Tongue (tissue), 2 donors: ENCODE results near the gene TDRD9. TPM values are rescaled to one million over a fixed set of nuclear protein-coding genes. Genes with fewer than 3 reads are reported as not detected.

Experiments used
- DNase-seq: peaks from one replicate; pipeline ENCODE4 v3.0.0-alpha.2; 2015
- total RNA-seq: library from RNA; depleted of rRNA; stranded (reverse); fragments of >200 nt; gene quantifications from one replicate; pipeline ENCODE4 v1.2.3, GENCODE V29; 2014

The TDRD9 gene
- total RNA-seq, 1 donor from 2014 or later: 1.0 TPM

DNA sequence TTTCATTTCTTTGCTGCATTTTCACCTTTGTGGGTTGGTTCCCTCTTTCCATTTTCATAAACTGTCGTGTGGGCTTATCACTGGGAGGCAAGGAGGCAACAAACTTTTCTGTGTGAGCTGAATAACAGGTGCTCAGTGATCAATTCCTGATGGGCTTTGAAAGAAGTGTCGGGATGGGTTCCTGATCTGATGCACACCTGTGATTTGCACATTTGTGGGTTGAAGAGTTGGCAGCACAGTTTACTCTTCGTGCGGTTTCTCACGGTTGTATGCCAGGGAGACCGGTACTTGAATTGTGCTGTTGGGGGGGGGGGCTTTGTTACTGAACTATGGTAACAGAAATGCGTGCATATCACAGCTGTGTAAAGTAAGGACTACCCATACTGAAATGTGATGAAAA is 141.3 kb downstream of the TDRD9 start:
- DNase-seq: no peak

DNA sequence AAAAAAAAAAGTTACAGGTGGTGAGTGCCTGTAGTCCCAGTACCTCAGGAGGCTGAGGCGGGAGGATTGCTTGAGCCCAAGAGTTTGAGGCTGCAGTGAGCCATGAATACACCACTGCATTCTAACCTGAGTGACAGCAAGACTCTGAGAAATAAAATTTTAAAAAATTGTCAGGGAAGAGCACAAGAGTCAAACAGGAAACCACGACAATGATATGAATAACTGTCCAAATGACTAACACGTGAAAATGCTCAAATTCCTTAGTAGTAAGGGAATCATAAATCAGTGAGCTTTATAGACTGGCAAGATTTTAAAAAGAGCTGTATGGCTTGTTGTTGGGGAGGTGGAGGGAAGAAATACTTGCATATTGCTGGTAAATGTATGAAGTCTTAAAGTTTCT is 144.3 kb downstream of the TDRD9 start:
- no peak for DNase-seq

DNA sequence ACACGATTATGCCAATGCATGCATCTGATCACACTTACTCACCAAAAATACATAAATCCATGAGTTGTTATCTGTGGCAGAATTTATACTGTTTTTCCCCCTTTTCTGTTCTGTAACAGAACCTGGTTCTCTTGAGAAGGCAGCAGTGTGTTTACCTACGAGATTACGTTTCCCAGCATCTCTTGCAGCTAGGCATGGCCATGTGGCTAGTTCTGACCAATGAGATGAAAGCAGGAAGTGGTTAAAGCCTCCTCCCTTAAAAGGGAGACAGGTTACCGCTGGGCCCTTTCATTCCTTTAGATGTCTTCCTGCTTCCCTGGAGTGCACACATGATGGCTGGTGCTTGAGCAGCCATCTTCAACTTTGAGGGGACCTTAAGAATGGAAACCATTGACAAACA is 145.5 kb downstream of the TDRD9 start:
- no peak for DNase-seq

DNA sequence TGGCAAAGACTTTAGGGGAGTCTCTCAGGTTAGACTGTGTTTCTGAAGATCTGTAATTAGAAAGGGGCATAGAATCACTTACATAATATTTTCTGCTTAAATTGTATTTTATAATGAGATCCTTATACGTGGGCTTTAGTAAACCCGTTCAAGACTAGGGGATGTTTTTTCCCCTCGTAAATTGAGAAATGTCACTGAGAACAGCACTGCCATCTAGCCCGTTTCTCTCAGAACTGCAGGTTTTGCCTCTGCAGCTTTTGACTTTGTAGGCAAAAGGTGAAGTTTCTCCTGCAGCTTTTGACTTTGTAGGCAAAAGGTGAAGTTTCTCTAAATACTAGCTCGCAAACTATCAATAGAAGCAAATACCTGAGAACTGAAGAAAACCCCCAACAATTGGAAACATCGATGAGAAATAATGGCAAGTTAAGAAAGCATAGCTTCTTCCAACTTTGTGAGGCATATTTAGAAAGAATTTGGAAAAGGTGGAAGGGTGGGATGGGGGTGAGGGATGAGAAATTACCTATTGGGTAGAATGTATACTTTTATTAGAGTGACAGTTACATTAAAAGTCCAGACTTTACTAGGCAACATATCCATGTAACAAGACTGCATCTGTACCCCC is 147.4 kb downstream of the TDRD9 start:
- no peak for DNase-seq

DNA sequence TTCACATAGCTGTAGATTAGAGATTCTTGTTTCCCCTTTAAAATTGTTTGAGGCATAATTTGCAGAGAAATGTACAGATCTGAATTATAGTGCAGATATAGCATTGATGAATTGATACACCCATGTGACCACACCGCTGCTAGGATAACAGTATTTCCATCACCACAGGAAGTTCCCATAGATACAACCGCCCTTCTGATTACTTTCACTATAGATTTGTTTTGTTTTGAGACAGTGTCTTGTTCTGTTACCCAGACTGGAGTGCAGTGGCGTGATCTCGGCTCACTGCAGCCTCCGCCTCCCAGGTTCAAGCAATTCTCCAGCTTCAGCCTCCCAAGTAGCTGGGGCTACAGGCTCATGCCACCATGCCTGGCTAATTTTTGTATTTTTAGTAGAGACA is 148.5 kb downstream of the TDRD9 start:
- no peak for DNase-seq

- peak; percentile 95 for DNase-seq
Observed at GRCh38 chr14:104078031-104078455, 149.8 kb downstream of the TDRD9 start.

- DNase-seq: no peak
Observed at GRCh38 chr14:104080376-104081260, 152.4 kb downstream of the TDRD9 start.

GRCh38 chr14:104081261-104081835 is 153.1 kb downstream of the TDRD9 start:
- no peak for DNase-seq

DNA sequence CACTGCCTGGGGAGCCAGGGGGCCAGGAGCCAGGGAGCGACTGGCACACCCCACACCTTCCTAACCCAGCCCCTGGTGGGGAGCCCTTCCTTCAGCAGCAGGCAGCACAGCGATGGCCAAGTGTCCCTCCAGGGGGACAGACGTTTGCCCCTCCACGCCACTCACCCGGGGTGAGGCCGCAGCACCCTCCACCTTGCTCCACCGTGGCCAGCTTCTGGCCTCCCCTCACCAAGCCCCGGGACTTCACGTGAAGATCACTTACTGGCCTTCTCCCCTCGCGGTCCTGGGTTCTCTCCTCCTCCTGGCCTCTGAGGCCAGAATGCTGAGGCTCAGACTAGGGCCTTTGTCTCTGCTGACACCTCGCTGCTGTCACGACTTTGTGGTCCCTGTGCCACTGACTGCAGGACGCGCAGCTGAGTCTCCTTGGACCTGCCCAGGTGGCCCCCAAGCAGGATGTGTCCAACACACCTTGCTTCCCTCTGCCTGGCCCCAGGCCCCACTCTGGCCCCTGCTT is 153.8 kb downstream of the TDRD9 start:
- DNase-seq: no peak

DNA sequence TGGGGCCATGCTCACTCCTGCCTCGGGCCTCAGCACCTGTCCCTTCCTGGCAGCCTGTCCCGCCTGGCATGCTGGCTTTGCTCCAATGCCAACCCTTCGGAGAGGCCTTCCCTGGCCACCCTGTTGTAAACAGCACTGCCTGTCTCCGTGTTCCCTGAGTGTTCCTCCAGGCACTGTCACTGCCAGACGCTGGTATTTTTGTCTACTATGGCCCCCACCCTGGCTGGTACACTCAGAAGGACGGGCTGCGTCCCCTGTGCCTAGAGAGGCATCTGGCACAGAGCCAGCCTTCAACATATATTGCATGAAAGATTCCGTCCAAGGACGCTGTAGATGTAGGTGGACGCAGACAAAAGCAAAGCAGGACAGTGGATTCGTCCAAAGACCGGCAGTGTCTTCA is 154.6 kb downstream of the TDRD9 start:
- DNase-seq: peak; percentile 53

- no peak for DNase-seq
Observed at GRCh38 chr14:104084251-104085002, 156.2 kb downstream of the TDRD9 start.

DNA sequence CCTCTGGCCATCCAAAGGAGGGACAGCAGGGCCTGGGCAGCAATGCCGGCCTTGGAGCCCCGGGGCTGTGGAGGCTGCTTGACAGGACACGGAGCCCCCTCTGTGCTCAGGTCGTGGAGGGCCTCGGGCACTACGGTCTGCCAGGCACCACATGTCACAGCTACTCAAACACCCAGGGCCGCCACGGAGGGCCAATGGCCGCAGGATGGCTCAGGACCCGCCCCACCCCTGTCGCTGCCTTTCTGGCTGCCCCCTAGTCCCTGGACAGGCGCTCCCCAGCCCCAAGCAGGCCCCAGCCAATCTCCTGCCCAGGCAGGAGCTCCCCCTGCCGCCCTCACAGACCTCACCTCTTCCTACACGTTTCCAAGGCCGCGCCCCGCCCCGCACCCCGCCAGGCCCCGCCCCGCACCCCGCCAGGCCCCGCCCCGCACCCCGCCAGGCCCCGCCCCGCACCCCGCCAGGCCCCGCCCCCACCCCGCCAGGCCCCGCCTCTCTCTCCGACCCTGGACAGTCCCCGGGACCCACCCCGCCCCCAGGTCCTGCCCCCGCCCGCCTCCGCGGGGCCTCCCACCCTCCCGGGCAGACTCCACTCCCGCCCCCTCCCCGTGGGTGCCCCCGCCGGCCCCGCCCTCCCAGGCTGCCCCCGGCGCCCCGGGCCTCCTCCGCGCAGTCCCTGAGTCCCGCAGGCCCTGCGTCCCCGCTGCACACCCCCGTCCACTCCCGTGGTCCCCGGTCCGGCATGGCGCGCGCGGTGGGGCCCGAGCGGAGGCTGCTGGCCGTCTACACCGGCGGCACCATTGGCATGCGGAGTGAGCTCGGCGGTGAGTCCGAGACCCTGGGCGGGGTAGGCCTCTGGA is 157.0 kb downstream of the TDRD9 start, which contains the start of gene ASPG:
Gene ASPG, plus strand, starts transcription at position 669 of the 857 bp plus-strand sequence. Its CDS starts 71 bp downstream, at position 740.
- no peak for DNase-seq

DNA sequence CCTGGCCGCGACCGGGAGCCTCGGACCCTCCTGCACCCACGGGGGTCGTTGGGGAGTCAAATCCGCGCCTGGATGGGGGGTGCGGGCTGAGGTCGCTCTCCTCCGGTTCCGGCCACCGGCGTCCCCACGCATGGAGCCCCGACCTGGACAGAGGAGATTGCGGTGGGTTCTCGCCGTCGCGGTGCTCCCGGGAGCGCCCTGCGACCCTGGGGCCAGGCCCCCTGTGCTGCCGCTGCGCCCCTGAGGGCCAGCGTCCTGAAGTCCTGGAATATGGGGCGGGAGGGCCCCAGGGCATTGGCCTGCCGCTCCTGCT is 157.6 kb downstream of the TDRD9 start:
- DNase-seq: no peak

- no peak for DNase-seq
Observed at GRCh38 chr14:104086210-104086660, 158.0 kb downstream of the TDRD9 start.

GRCh38 chr14:104086661-104087461 is 158.6 kb downstream of the TDRD9 start:
- DNase-seq: no peak

DNA sequence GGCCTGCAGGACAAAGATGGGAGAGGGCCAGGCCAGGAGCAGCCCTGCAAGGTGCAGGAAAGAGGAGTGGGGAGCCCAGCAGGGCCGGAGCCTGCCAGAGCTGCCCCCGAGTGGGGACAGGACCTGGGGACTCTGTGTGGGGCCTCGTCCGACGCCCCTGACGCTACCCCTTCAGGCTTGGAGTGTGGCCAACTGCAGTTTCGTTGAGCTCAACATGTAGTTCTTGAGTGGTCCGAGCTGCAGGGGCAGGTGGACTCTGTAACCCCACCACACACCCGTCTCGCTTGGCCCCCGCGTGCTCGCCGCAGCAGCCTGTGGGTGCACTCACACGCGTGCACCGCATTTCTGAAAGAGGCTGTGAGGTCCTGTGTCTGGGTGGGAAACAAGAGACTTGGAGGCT is 159.2 kb downstream of the TDRD9 start:
- no peak for DNase-seq

DNA sequence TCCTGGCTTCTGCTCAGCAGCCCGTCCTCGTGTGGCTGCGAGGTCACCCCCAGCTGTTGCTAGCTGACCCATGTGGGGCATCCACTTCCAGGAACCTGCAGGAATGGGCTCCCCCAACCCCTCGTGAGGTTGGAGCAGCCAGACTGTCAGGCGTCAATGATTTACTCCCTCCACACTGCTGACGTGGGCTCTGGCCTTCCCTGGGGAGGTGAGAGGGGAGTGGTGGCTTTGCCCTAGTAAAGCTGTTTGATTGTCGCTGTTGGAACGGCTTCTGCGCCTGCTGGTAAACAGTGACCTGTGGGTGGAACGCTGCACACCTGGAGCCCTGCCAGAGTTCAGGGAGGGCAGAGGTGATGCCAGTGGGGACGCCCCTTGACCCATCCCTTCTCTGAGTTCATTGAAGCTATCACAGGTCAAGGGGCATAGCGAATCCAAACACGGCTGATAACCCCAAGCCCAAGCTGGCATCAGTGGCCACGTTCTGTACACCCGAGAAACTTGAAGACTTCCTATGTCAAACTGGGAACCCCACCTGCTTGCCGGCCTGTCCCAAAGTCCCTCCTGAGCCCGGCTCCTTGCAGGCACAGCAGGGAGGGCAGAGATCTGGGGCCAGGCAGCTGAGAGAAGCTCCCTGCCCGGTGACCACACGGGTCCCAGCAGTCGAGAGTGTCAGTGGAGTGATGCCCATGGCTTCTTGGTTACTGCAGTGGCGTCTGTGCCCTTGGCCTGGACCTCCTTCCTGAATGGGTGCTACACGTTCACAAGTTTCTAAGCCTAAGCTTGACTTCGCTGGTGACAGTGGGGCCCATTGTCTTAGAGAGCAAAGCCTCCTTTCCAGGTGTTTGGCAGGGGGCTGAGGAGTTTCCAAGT is 160.0 kb downstream of the TDRD9 start:
- DNase-seq: no peak

- no peak for DNase-seq
Observed at GRCh38 chr14:104090071-104090748, 162.0 kb downstream of the TDRD9 start.
